SH-SY5Y (cell line): Measurements from ENCODE around the gene ITPRIP.

Experiments
- GATA2 ChIP-seq: IDR thresholded peaks from 2 replicates; pipeline ENCODE4 v1.6.1; 2011; ENCODE audit warnings: mild to moderate bottlenecking, low read depth, low read length
- GATA3 ChIP-seq: IDR thresholded peaks from 2 replicates; pipeline ENCODE4 v1.6.1; 2011; ENCODE audit warnings: low read depth, mild to moderate bottlenecking, low read length, moderate library complexity

DNA sequence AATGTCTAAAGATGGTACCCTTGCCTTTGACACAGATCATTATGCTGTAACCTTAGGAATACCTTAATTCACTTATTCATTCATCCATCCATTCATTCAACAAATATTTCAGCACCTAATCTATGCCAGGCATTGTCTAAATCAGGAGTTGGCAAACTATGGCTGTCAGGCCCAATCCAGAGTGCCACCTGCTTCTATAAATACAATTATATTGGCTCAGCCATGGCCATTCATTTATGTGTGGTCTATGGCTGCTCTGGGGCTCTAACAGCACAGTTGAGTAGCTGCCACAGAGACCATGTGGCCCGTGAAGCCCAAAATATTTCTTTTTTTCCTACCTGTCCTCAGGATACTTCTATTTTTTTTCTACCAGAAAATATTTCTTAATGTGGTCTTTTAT is 6.0 kb upstream of the ITPRIP start:
- TF ChIP-seq GATA2 = no peak
- no peak for TF ChIP-seq GATA3
